ENCODE measurements around the gene SLX9. TPM values are rescaled to one million over a fixed set of nuclear protein-coding genes. Genes with fewer than 3 reads are reported as not detected.
"Not testable (repeated sequence)": the region's sequence is repeated elsewhere in the genome, so short reads cannot be mapped to it uniquely, and the experiment has no call there.

The SLX9 gene
- total and polyA plus RNA-seq, 5 donors from 2014 or later: 7.6 to 21.8 (median 10.1) TPM

DNA sequence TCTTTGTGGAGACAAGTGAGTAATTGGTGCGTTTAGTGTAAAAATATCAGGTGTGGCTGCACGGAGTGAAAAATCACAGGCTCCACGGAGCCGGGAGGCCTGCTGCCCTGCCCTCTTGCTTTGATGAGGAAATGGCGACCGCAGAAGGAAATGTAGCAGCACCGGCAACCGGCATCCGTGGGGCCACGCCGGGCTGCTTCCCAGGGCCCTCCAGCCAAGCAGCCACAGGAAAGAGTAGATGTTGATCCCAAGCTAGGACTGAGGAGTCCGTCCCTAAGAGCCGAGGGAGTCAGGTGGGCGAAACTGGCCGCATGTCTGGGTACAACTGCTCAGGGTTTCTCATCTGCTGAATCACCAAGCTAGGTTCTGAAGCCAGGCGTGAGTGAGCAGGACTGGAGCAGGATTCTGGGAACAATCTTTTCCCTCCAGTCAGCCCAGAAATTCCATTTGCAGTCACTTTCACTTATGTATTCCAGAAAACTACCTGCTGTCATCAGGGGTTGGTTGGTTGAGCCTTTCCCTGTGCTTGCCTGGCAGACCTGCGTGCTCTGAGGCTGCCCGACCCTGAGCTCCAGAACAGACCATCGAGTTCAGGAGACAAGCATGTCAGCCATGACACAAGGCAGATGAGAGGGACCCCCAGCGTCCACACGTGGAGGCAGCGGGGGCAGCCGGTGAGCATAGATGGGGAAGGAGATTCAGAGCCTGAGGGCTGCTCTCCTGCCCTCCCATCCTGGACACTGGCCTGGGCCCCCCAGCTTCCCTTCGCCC, 13.3 kb upstream of the SLX9 start:
- Histone ChIP-seq H3K4me3 (ENCODE audit: low read depth, low read length) (peak overlapping the region; percentile 75), H3K9me3 (ENCODE audit: control insufficient read depth in 2 of 2, low read length in 2 of 2) (no peaks in the 10 kb centered on the region), H3K27ac (ENCODE audit: insufficient read depth, low read length, poor library complexity, severe bottlenecking) (peak overlapping the region; percentile 82), H3K36me3 (ENCODE audit: control insufficient read depth, insufficient read depth, low read length) (no peaks in the 10 kb centered on the region), H3K27me3 (ENCODE audit: control insufficient read depth, insufficient read depth, low read length) (no peaks in the 10 kb centered on the region), H3K4me1 (ENCODE audit: control insufficient read depth, insufficient read depth, low read length, poor library complexity, severe bottlenecking) (peaks cover 91% of the 10 kb centered on the region)
- Mint-ChIP-seq H3K4me3 (peak overlapping the region; percentile 91 to 100 (median 94)), H3K27ac (peak overlapping the region; percentile 96 to 99 (median 97)), H3K36me3 (no peaks in the 10 kb centered on the region), H3K9me3 (peaks cover 0 to 4% (median 0%) of the 10 kb centered on the region in 7 donors), H3K27me3 (no peaks in the 10 kb centered on the region), H3K4me1 (peaks cover 29 to 95% (median 65%) of the 10 kb centered on the region in 4 donors)
- ATAC-seq (ENCODE audit: low read depth in 2 of 2) (peak; percentile 20 to 24), DNase-seq (peak; percentile 54 to 76 (median 62))

DNA sequence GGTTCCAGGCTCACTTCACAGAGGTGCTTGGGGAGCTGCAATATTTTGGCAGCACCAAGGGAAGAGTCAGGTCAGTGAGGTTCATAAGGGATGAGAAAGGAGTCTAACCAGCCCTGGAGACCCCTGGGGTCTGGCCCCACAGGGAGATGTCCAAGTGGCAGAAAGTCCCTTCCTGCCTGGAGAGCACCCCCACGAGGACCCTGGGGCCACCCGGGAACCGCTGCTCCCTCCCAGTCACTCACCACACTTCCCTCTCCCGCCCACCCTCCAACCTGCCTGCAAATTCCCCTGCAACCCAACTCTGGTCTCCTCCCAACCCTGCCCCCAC, 12.6 kb upstream of the SLX9 start:
- Mint-ChIP-seq H3K27me3 (no peaks in the 10 kb centered on the region), H3K4me3 (peak overlapping the region; percentile 91 to 100 (median 94)), H3K27ac (peak overlapping the region; percentile 96 to 99 (median 97)), H3K36me3 (no peaks in the 10 kb centered on the region), H3K9me3 (peaks cover 0 to 4% (median 0%) of the 10 kb centered on the region in 7 donors), H3K4me1 (peaks cover 23 to 88% (median 59%) of the 10 kb centered on the region in 4 donors)
- no peaks in the 10 kb centered on the region for H3K9me3 ChIP-seq (ENCODE audit: control insufficient read depth in 2 of 2, low read length in 2 of 2)
- H3K4me3 ChIP-seq (ENCODE audit: low read depth, low read length): peak overlapping the region; percentile 54
- no peaks in the 10 kb centered on the region for H3K36me3 ChIP-seq (ENCODE audit: control insufficient read depth, insufficient read depth, low read length)
- peaks cover 91% of the 10 kb centered on the region for H3K4me1 ChIP-seq (ENCODE audit: control insufficient read depth, insufficient read depth, low read length, poor library complexity, severe bottlenecking)
- no peak for ATAC-seq (ENCODE audit: low read depth in 2 of 2)
- no peaks in the 10 kb centered on the region for H3K27me3 ChIP-seq (ENCODE audit: control insufficient read depth, insufficient read depth, low read length)
- DNase-seq: no peak
- H3K27ac ChIP-seq (ENCODE audit: insufficient read depth, low read length, poor library complexity, severe bottlenecking): peak overlapping the region; percentile 82

- Histone ChIP-seq H3K9me3 (ENCODE audit: control insufficient read depth in 2 of 2, low read length in 2 of 2) (no peaks in the 10 kb centered on the region), H3K4me3 (ENCODE audit: low read depth, low read length) (peak overlapping the region; percentile 82), H3K36me3 (ENCODE audit: control insufficient read depth, insufficient read depth, low read length) (no peaks in the 10 kb centered on the region), H3K4me1 (ENCODE audit: control insufficient read depth, insufficient read depth, low read length, poor library complexity, severe bottlenecking) (peaks cover 88% of the 10 kb centered on the region), H3K27me3 (ENCODE audit: control insufficient read depth, insufficient read depth, low read length) (no peaks in the 10 kb centered on the region), H3K27ac (ENCODE audit: insufficient read depth, low read length, poor library complexity, severe bottlenecking) (peak overlapping the region; percentile 82)
- Mint-ChIP-seq H3K36me3 (no peaks in the 10 kb centered on the region), H3K4me3 (peak overlapping the region; percentile 91 to 100 (median 94)), H3K4me1 (peaks cover 22 to 82% (median 57%) of the 10 kb centered on the region in 4 donors), H3K27ac (peak overlapping the region; percentile 96 to 97 (median 97)), H3K27me3 (no peaks in the 10 kb centered on the region), H3K9me3 (peaks cover 0 to 4% (median 0%) of the 10 kb centered on the region in 7 donors)
- ATAC-seq (ENCODE audit: low read depth in 2 of 2) (peak; percentile 82 to 84), DNase-seq (peak; percentile 71 to 95 (median 78))
Measured at GRCh38 chr21:44927587-44928461, 12.0 kb upstream of the SLX9 start.

GRCh38 chr21:44928500-44929241, 11.2 kb upstream of the SLX9 start:
- not testable (repeated sequence) for H3K9me3 Mint-ChIP-seq; ATAC-seq (ENCODE audit: low read depth in 2 of 2); H3K27me3 Mint-ChIP-seq; H3K27me3 ChIP-seq (ENCODE audit: control insufficient read depth, insufficient read depth, low read length); H3K9me3 ChIP-seq (ENCODE audit: control insufficient read depth in 2 of 2, low read length in 2 of 2); DNase-seq; H3K36me3 ChIP-seq (ENCODE audit: control insufficient read depth, insufficient read depth, low read length); H3K36me3 Mint-ChIP-seq
- Mint-ChIP-seq H3K4me3 (peak overlapping the region; percentile 91 to 100 (median 94)), H3K27ac (peak overlapping the region; percentile 93 to 97 (median 96)), H3K4me1 (peaks cover 15 to 74% (median 52%) of the 10 kb centered on the region in 4 donors)
- H3K4me1 ChIP-seq (ENCODE audit: control insufficient read depth, insufficient read depth, low read length, poor library complexity, severe bottlenecking): peaks cover 88% of the 10 kb centered on the region
- H3K4me3 ChIP-seq (ENCODE audit: low read depth, low read length): peak overlapping the region; percentile 82
- H3K27ac ChIP-seq (ENCODE audit: insufficient read depth, low read length, poor library complexity, severe bottlenecking): peak overlapping the region; percentile 82

GRCh38 chr21:44929242-44929798, 10.5 kb upstream of the SLX9 start:
- Histone ChIP-seq H3K9me3 (ENCODE audit: control insufficient read depth in 2 of 2, low read length in 2 of 2) (no peaks in the 10 kb centered on the region), H3K4me1 (ENCODE audit: control insufficient read depth, insufficient read depth, low read length, poor library complexity, severe bottlenecking) (peaks cover 85% of the 10 kb centered on the region), H3K27me3 (ENCODE audit: control insufficient read depth, insufficient read depth, low read length) (no peaks in the 10 kb centered on the region), H3K27ac (ENCODE audit: insufficient read depth, low read length, poor library complexity, severe bottlenecking) (peak overlapping the region; percentile 82), H3K4me3 (ENCODE audit: low read depth, low read length) (no peak overlapping the region), H3K36me3 (ENCODE audit: control insufficient read depth, insufficient read depth, low read length) (no peaks in the 10 kb centered on the region)
- Mint-ChIP-seq H3K4me1 (peaks cover 9 to 67% (median 46%) of the 10 kb centered on the region in 4 donors), H3K9me3 (peaks cover 0 to 3% (median 0%) of the 10 kb centered on the region in 7 donors), H3K27me3 (no peaks in the 10 kb centered on the region), H3K4me3 (peak overlapping the region; percentile 75 to 100 (median 81)), H3K36me3 (no peaks in the 10 kb centered on the region), H3K27ac (peak overlapping the region; percentile 85 to 97 (median 96))
- DNase-seq (no peak), ATAC-seq (ENCODE audit: low read depth in 2 of 2) (no peak)

DNA sequence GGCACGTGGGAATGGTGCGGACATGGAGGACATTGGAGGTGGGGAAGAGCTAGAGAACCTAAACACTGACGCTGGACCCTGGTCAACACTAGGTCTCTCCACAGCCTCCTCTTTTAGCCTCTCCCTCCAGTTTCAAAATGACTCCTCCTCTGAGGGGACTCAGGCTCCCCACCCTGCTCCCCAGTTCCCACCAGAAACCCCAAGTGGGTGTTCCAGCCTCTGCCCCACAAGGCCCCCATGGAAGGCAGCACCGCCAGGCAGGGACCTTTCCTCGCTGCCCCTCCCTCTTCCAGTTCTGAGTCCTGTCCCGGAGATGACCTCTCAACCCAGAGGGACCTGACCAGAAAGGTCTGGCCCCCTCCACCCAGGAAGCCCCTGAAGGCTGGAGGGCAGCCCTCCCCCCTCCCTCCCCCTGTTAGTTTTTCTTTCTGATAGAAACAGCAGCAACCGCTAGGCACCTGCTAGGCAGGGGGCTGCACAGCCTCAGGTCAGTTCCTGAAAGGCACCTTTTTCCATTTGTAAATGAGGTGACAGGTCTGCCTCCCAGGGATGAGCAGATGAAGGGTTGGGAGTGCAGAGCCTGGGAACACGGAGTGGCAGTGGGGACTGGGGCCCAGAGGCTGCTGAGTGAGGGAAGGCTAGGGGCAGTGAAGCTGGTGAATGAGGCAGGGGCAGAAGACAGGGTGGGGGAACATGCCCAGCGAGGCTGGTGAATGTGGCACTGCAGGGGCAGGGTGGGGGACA, 9.9 kb upstream of the SLX9 start:
- peak overlapping the region; percentile 90 to 100 (median 94) for H3K4me3 Mint-ChIP-seq
- H3K36me3 Mint-ChIP-seq: no peaks in the 10 kb centered on the region
- H3K4me1 ChIP-seq (ENCODE audit: control insufficient read depth, insufficient read depth, low read length, poor library complexity, severe bottlenecking): peaks cover 79% of the 10 kb centered on the region
- ATAC-seq (ENCODE audit: low read depth in 2 of 2) (no peak), DNase-seq (no peak)
- peaks cover 0 to 3% (median 0%) of the 10 kb centered on the region in 7 donors for H3K9me3 Mint-ChIP-seq
- no peaks in the 10 kb centered on the region for H3K9me3 ChIP-seq (ENCODE audit: control insufficient read depth in 2 of 2, low read length in 2 of 2)
- H3K27me3 Mint-ChIP-seq: no peaks in the 10 kb centered on the region
- no peaks in the 10 kb centered on the region for H3K27me3 ChIP-seq (ENCODE audit: control insufficient read depth, insufficient read depth, low read length)
- H3K4me1 Mint-ChIP-seq: peaks cover 2 to 61% (median 40%) of the 10 kb centered on the region in 4 donors
- peak overlapping the region; percentile 91 to 97 (median 96) for H3K27ac Mint-ChIP-seq
- no peaks in the 10 kb centered on the region for H3K36me3 ChIP-seq (ENCODE audit: control insufficient read depth, insufficient read depth, low read length)
- H3K4me3 ChIP-seq (ENCODE audit: low read depth, low read length): peak overlapping the region; percentile 26
- H3K27ac ChIP-seq (ENCODE audit: insufficient read depth, low read length, poor library complexity, severe bottlenecking): peak overlapping the region; percentile 82
